ENCODE measurements around the gene C11orf65. TPM values are rescaled to one million over a fixed set of nuclear protein-coding genes. Genes with fewer than 3 reads are reported as not detected.

C11orf65 gene
- under 1 TPM in 2 of 4 donors, not detected in 2; 0.28 to 0.32 TPM for total RNA-seq

- ATAC-seq (ENCODE audit: low FRiP score) (peak; percentile 100), DNase-seq (ENCODE audit: low spot score) (peak; percentile 91)
- TF ChIP-seq CTCF (IDR thresholded peaks at IDR 0.05), result no peak
Measured at GRCh38 chr11:108467091-108467823, at the start of gene C11orf65. Gene C11orf65, minus strand, starts transcription at chr11:108467529. Its CDS starts 5,970 bp downstream, at chr11:108461559.

- ATAC-seq (ENCODE audit: low FRiP score), result no peak
- no peak for DNase-seq (ENCODE audit: low spot score)
- TF ChIP-seq CTCF (IDR thresholded peaks at IDR 0.05), result no peak
Measured at GRCh38 chr11:108516125-108516524, 48.8 kb upstream of the C11orf65 start.

GRCh38 chr11:108512708-108513107 is 45.4 kb upstream of the C11orf65 start:
- no peak for DNase-seq (ENCODE audit: low spot score)
- no peak for ATAC-seq (ENCODE audit: low FRiP score)
- no peak for TF ChIP-seq CTCF (IDR thresholded peaks at IDR 0.05)

GRCh38 chr11:108511851-108512474 is 44.6 kb upstream of the C11orf65 start:
- no peak for TF ChIP-seq CTCF (IDR thresholded peaks at IDR 0.05)
- ATAC-seq (ENCODE audit: low FRiP score) (no peak), DNase-seq (ENCODE audit: low spot score) (no peak)

GRCh38 chr11:108508653-108509593 is 41.6 kb upstream of the C11orf65 start:
- TF ChIP-seq CTCF (IDR thresholded peaks at IDR 0.05), result no peak
- no peak for ATAC-seq (ENCODE audit: low FRiP score)
- no peak for DNase-seq (ENCODE audit: low spot score)

DNA sequence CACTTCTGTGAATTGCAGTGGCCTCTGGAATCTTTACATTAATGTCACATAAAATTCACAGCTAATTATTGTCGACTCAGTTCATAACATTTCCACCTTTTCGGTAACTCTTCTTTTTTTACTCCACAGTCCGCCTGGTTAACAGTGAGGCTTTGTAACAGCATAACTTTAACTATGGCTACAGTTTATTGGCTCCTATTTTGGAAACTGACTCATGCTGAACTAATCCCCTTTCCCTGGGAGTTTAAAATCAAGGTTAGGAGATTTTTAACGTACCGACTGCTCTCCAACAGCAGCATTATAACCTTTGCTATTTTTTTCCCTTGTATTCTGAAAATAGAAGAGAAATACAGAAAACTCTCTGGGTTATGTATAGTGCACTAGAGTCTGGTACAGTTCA is 34.1 kb upstream of the C11orf65 start:
- DNase-seq (ENCODE audit: low spot score) (no peak), ATAC-seq (ENCODE audit: low FRiP score) (no peak)
- TF ChIP-seq CTCF (IDR thresholded peaks at IDR 0.05), result no peak
